GM06990 (cell line): ENCODE data around the gene GPX4.

ENCODE experiments used
- DNase-seq: peaks from one replicate; pipeline ENCODE4 v3.0.0-alpha.2; 2011; ENCODE audit not compliant: insufficient read length; ENCODE audit errors: extremely low read depth
- H3K27me3 ChIP-seq: replicated peaks from 2 replicates; pipeline ENCODE4 v1.6.0; 2011; ENCODE audit warnings: low read length; ENCODE audit not compliant: control insufficient read depth, insufficient read depth
- H3K36me3 ChIP-seq: 2 replicates; pipeline ENCODE4 v1.5.1; 2011; ENCODE audit warnings: low read length; ENCODE audit not compliant: control insufficient read depth, insufficient read depth
- H3K4me3 ChIP-seq: replicated peaks from 2 replicates; pipeline ENCODE4 v1.5.1; 2011; ENCODE audit warnings: low read depth, mild to moderate bottlenecking, control low read depth, low read length
- TF ChIP-seq, protein P1 (sequence below): IDR thresholded peaks from 2 replicates; pipeline ENCODE4 v1.5.1; 2011; ENCODE audit warnings: low read length, control low read depth, mild to moderate bottlenecking, inconsistent platforms; ENCODE audit not compliant: insufficient read depth, poor library complexity, severe bottlenecking

Gene GPX4

DNA sequence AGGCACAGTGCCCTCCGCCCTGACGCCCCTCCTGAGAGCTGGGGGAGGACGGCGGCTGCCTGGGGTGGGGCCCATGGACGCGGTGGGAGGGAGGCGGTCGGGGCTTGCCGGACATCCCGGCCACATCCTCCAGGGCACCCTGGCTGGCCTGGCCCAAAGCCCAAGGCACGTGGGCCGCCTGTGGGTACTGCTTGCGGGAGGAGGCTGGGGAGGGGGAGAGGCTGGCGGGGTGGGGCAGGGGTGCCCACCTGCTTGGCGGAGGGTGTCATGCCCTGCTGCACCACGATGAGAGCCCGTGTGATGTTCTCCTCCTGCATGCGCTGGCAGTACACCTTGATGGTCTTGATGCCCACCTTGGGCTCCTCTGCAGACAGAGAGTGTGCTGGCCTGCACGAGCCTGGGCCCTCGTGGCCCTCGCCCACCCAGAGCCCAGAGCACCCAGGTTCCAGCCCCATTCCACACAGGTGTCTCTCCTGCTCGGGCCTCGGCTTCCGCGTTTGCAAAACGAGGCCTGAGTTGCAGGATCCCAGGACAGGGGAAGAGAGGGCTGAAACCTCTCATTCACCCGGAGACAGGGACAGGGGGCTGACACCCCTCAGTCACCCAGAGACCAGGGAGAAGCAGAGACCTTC lies 12.1 kb upstream of the GPX4 start:
- Histone ChIP-seq H3K36me3 (peaks cover 16% of the 10 kb centered on the region), H3K27me3 (no peaks in the 10 kb centered on the region), H3K4me3 (no peak overlapping the region)
- TF ChIP-seq, protein P1, sequence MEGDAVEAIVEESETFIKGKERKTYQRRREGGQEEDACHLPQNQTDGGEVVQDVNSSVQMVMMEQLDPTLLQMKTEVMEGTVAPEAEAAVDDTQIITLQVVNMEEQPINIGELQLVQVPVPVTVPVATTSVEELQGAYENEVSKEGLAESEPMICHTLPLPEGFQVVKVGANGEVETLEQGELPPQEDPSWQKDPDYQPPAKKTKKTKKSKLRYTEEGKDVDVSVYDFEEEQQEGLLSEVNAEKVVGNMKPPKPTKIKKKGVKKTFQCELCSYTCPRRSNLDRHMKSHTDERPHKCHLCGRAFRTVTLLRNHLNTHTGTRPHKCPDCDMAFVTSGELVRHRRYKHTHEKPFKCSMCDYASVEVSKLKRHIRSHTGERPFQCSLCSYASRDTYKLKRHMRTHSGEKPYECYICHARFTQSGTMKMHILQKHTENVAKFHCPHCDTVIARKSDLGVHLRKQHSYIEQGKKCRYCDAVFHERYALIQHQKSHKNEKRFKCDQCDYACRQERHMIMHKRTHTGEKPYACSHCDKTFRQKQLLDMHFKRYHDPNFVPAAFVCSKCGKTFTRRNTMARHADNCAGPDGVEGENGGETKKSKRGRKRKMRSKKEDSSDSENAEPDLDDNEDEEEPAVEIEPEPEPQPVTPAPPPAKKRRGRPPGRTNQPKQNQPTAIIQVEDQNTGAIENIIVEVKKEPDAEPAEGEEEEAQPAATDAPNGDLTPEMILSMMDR = no peak
- DNase-seq = no peak

DNA sequence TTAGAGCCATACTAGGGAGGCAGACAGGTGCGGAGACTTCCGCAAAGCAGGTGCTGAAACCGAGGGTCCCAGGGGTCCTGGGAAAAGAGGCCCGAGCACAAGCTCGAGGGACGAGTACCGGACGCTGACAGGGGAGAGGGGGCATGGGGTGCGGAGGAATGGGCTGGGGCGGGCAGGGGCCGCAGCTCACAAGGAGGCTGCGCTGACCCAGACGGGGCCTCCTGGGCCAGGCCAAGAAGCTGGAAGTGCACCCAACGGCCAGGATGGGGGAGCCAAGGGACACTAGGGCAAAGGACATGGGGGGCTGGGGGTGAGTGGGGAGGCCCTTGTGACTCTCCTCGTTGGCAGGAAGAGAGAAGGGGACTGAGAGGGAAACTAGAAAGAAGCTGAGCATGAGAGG lies 10.5 kb upstream of the GPX4 start:
- DNase-seq = no peak
- Histone ChIP-seq H3K4me3 (no peak overlapping the region; the same call in 1 of the 2 replicates), H3K36me3 (peaks cover 9% of the 10 kb centered on the region), H3K27me3 (no peaks in the 10 kb centered on the region)
- TF ChIP-seq, protein P1 = no peak

DNA sequence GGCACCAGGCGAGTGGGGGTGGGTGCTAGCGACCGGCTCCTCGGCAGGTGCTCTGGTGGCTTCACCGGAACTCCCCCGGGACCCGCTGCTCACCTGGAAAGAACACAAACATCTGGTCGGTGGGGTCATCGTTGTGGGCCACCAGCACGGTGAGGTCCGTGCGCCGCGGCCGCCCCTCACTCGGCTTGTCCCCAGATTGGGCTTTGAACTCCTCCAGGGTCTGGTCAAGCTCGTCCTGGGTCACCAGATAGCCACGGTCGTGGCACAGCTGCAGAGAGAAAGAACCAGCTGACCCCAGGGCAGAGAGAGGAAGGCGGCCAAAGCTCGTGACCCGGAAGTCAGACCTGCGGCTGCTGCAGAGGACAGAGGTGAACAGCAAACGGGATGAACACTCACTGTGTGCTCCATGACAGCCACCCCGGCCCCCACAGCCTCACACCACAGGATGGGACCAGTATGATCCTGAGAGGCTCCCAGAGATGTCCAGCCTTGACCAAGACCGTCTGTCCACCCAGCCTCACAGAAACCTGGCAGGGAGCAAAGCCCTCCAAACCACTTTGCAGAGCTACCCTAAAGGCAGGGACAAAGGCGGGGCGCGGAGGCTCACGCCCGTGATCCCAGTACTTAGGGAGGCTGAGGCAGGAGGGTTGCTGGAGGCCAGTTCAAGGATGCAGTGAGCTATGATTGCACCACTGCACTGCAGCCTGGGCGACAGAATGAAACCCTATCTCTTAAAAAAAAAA lies 9.8 kb upstream of the GPX4 start:
- H3K36me3 ChIP-seq = peaks cover 5% of the 10 kb centered on the region
- TF ChIP-seq, protein P1 = no peak
- peak; percentile 19 for DNase-seq
- H3K27me3 ChIP-seq = no peaks in the 10 kb centered on the region
- H3K4me3 ChIP-seq = peak overlapping the region; percentile 88

DNA sequence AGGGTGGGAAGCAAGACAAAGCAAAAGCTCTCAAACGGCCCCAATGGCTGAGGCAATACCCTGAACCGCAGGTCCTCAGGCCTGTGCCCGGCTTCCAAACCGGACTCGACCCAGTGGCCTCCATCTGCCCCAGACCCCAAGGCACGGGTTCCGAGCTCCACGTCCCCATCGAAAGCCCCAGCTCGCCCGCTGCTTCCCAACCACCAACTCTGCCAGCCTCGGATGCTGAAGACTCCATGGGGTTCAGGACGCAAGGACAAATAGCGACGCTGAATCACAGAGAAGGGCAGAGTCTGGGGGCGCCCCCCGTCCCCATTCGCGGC lies 9.2 kb upstream of the GPX4 start:
- H3K36me3 ChIP-seq = peaks cover 5% of the 10 kb centered on the region
- H3K27me3 ChIP-seq = no peaks in the 10 kb centered on the region
- TF ChIP-seq, protein P1 = no peak
- peak overlapping the region; percentile 88 for H3K4me3 ChIP-seq
- no peak for DNase-seq

DNA sequence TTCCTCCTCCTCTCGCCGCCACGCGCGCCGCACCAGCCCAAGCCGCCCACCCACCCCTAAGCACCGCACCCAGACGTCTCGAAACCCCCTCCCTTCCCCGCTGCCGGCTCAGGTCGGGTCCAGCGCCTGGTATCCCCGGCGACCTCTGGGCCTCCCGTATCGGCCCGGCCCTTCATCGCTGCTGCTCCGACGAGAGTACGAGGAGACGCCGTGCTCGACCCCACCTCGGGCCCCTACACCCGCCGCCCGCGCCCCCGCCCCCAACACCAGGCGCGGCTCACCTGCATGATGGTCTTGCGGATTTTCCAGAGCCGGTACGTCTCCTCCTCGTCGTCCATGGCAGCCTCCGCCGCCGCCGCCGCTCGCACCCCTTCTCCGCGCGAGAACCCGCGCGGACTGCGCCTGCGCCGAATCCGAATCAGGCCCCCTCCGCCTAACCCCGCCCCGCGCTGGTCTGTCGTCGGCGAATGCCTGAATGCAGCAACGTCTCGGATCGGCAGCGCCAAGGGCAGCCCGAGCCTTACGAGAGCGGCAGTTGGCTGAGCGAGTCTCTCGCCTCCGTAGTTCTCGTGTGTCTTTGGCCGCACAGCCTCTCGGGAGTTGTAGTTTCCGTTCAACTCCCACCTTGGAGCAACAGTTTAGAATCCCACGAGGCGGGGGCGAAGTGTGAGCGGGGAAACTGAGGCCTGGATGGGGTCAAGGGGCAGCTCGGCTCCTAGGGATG lies 8.7 kb upstream of the GPX4 start, which contains the start of gene POLR2E:
Gene POLR2E, minus strand, starts transcription at position 398 of the 724 bp plus-strand sequence. Its CDS starts 60 bp downstream, at position 338.
- DNase-seq = peak; percentile 94
- TF ChIP-seq, protein P1 = no peak
- Histone ChIP-seq H3K4me3 (peak within 1 kb of the TSS; percentile 88), H3K36me3 (peaks cover 5% of the 10 kb centered on the region), H3K27me3 (no peaks in the 10 kb centered on the region)
